Stomach (tissue), 4 donors: ENCODE measurements around the gene ATP6V0E2.

Experiments used
- CTCF ChIP-seq, 7 experiments: fragments of 450-650 bp in 4 of 7; fragments of 200-600 bp in 3 of 7; sonication (generic) in 3 of 7; IDR thresholded peaks; one replicate each; pipeline ENCODE4 v1.5.1; 2016 to 2019; ENCODE audit warnings: antibody characterized with exemption in 7 of 7, control low read depth in 2 of 7, mild to moderate bottlenecking in 1 of 7
- EP300 ChIP-seq: sonication (generic); formaldehyde crosslinking; IDR thresholded peaks from one replicate; pipeline ENCODE4 v1.6.1; 2017; ENCODE audit warnings: antibody characterized with exemption
- POLR2A ChIP-seq, 4 donors: fragments of 450-650 bp; IDR thresholded peaks; one replicate each; pipeline ENCODE4 v1.6.1; 2016; ENCODE audit warnings: antibody characterized with exemption in 4 of 4, control low read depth in 2 of 4, mild to moderate bottlenecking in 1 of 4, moderate library complexity in 1 of 4
- POLR2AphosphoS5 ChIP-seq, 3 donors: sonication (generic); formaldehyde crosslinking; IDR thresholded peaks; one replicate each; pipeline ENCODE4 v1.6.1; 2016; ENCODE audit warnings: antibody characterized with exemption in 3 of 3

- no peak for TF ChIP-seq POLR2A (IDR thresholded peaks at IDR 0.05)
- TF ChIP-seq CTCF (IDR thresholded peaks at IDR 0.05): no peak
- no peak for TF ChIP-seq POLR2AphosphoS5 (IDR thresholded peaks at IDR 0.05)
- TF ChIP-seq EP300: no peak
Measured at GRCh38 chr7:149885191-149886017, 11.6 kb downstream of the ATP6V0E2 start.
